Transverse colon (tissue), 4 donors: ENCODE measurements around the gene NEK2.

Experiments
- CTCF ChIP-seq, 5 experiments: fragments of 200-600 bp in 3 of 5; fragments of 450-650 bp in 2 of 5; sonication (generic) in 3 of 5; IDR thresholded peaks; 1 replicate in 2 of 5; 2 replicates in 3 of 5; pipeline ENCODE4 v1.5.1; 2016 to 2017; ENCODE audit warnings: antibody characterized with exemption in 5 of 5, inconsistent platforms in 3 of 5, mild to moderate bottlenecking in 2 of 5, moderate library complexity in 1 of 5
- POLR2AphosphoS5 ChIP-seq, 3 donors: sonication (generic); formaldehyde crosslinking; IDR thresholded peaks; one replicate each; pipeline ENCODE4 v1.6.1; 2016; ENCODE audit warnings: antibody characterized with exemption in 3 of 3

DNA sequence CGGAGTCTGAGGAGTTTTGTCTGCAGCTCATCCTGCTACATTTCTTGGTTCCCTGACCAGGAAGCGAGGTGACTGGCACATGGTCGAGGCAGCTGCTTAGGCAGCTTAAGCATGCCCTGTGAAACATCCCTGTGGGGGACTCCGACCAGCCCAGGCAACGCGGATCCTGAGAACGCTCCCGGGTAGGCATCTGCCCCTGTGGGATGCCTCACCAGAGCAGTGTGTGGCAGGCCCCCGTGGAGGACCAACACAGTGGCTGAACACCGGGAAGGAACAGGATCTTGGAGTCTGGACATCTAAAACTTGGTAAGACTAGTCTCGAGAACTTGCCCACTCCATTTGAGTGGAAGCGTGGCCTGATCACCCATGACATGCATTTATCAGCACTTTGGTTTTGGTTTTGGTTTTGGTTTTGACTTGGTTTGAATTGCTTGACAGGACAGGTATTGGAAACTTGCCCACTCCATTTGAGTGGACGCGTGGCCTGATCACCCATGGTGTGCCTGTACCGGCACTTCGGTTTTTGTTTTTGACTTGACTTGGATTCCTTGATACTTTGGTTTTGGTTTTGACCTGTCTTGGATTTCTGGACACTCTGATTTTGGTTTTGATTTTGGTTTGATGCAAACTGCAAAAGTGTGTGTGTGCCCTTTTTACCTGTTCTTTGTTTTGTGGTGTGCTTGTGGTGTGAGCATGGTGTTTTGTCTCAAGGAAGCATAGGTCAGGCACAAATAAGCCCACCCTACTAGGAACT is 12.2 kb upstream of the NEK2 start:
- no peak for TF ChIP-seq CTCF (IDR thresholded peaks at IDR 0.05)
- TF ChIP-seq POLR2AphosphoS5 (IDR thresholded peaks at IDR 0.05): no peak
